Globus pallidus (tissue), 1 donor: Measurements from ENCODE around the gene TECPR2.
"Not testable (repeated sequence)": the region's sequence is repeated elsewhere in the genome, so short reads cannot be mapped to it uniquely, and the experiment has no call there.

Experiments
- DNase-seq: peaks from one replicate; pipeline ENCODE4 v3.0.0-alpha.2; 2015; ENCODE audit warnings: low spot score

TECPR2 gene

DNA sequence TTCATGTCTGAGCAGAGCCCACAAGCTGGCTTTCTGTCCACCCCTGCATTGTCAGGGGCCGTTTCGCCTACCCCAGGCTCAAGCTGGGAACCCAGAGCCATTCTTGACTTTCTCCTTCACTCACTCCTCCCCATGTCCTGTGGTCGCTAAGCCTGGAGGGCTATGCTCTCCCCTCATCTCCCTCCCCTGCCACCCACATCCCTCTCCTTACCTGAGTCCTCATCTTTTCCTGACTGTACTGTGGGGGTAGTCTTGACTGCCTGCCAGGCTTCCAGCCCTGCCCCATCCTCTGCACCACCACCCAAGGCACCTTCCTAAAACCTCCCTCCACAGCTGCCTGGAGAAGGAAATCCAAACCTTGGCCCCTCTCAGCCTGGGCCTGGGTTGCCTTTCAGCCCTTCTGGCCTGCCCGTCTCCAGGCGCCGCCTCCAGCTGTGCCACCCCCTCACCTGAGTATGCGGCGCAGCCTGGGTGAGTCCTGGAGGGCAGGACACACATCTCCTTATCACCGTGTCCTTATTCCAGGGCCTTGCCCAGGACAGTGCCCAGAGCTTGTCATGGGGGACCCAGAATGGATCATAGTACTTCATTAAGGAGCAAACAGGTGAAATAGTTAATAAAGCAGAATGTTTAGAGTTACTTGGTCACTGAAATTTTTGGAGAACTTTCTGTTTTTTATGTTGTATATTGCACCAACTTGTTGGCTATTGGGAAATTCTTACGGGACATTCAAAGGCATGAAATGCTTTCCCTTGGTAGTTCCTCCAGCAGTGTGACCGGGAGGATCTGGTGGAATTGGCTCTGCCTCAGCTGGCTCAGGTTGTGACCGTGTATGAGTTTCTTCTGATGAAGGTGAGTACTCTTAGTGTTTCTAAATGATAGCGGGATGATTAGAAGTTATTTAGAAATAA is 28.7 kb upstream of the TECPR2 start:
- no peak for DNase-seq

DNA sequence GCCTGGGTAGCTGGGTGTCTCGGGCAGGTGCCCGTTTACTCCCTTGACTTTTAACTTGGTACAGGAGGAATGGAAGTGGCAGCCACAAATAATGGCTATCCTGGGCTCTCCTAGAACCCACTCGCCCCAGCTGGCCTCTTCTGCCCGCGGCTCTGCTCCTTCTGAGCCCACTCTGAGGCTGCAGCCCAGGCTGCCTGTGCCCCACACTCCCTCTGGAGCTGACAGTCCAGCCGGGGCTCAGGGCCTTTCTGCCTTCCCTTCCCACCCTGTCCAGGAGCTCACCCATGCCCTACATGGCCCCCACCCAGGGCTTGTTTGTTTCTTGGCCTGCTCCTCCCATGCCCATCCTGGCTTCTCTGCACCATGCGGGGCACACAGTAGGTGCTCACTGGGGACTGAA is 27.6 kb upstream of the TECPR2 start:
- DNase-seq = no peak

DNA sequence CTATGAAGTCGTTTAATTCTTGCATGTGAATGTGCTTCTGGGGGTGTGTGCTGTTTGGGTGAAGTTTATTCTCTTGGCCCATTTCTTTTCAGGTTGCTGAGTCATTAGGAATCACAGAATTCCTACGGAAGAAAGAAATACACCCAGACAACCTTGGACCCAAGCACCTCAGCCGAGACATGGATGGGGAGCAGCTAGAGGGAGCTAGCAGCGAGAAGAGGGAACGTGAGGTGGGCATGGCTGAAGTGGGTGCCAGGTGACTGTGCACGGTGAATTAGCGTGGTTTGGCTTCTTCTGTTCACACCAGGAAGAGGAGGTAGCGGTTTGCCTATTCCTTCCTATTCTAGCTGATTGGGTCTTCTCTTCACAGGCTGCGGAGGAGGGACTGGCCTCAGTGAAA is 24.0 kb upstream of the TECPR2 start:
- no peak for DNase-seq

- no peak for DNase-seq
Observed at GRCh38 chr14:102341566-102341965, 21.2 kb upstream of the TECPR2 start.

DNA sequence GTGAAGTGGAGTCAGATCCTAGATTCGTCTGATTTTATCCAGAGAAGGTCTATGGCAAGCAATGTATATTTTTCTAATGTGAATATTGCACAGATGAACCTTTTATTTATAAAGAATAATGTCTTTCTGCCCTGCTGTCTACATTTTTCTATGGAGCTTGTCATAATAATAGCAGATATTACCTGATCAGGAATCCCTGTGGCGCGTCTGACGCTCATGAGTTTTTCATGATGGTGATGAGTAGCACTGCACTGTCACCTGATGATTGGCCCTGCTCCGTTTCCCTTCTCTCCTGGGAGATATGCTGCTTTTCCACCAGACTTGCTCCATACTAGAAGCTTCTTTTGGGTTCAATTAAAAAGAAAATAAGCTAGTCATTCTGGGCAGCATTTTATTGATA is 20.5 kb upstream of the TECPR2 start:
- no peak for DNase-seq

DNA sequence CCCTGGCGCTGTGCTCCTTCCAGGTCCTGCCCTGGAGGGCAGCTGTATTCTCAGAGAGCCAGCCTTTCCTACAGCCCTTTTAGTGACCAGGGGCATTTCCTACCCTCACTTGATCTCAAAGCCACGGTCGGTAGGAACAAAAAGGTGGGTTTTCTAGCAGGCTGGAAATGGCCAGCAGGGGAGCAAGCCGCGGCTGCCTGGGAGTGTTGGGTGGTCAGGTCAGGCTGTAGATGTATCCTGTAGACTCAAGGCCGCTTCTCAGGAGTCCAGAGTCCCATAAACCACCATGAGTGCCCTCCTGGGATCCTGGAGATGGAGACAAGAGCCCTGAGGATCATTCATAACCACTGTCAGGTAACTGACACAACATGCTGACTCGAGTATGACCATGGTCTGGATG is 18.7 kb upstream of the TECPR2 start:
- DNase-seq = no peak

DNA sequence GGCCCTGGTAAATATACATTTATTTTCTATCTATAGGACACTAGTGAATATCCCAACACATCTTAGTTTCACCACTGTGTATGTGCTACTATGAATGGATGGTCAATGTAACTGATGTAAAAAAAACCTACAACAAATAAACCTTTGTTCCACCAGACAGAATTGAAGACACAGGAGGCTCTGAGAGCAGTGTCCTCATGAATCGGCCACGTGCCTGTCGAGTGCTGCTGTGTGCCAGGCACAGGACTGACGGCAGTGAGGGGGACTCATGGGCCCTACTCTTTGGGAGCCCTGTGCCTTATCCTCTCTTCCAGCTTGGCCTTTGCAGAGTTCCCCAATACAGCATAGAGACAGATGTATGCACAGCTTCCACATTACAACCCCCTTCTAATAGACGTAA is 18.3 kb upstream of the TECPR2 start:
- DNase-seq = peak; percentile 96

DNA sequence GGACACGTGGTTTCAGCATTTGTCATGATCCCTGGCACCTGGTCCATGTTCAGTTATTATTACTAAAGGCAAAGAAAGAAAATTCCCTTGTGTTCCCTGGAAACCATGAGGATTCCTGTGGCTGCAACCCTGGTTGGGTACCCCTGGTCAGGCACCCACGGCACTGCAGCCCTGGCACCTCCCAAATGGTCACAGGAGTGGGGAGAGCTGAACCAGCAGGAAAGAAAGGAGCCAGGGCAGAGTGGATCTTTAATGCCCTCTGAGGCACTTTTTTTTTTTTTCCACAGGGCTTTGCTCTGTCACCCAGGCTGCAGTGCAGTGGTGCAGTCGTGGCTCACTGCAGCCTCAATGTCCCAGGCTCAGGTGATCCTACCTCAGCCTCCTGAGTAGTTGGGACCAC is 17.5 kb upstream of the TECPR2 start:
- DNase-seq = no peak

GRCh38 chr14:102346645-102347044 is 16.1 kb upstream of the TECPR2 start:
- DNase-seq = no peak

GRCh38 chr14:102348376-102348775 is 14.4 kb upstream of the TECPR2 start:
- no peak for DNase-seq

GRCh38 chr14:102351023-102351422 is 11.7 kb upstream of the TECPR2 start:
- no peak for DNase-seq

- DNase-seq = not testable (repeated sequence)
Observed at GRCh38 chr14:102351593-102351992, 11.1 kb upstream of the TECPR2 start.

DNA sequence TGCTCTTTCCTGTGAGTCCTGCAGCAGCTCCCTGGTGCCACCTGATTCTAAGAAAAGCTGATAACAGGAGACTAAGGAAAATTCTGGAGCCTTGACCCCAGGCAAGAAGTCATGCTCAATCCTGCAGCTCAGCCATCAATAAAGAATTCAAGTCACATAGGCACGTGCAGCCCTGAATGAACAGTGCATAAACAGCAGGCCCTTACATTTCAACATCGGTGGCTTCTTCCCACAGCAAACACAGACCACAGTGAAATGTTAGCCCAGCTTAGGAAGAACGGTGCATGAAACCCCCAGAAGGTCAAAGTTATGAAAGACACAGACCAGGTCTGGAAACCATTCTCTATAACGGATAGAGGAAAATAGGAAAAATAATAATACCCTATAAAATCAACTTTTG is 10.5 kb upstream of the TECPR2 start:
- DNase-seq = no peak

- no peak for DNase-seq
Observed at GRCh38 chr14:102353126-102353619, 9.6 kb upstream of the TECPR2 start.

DNA sequence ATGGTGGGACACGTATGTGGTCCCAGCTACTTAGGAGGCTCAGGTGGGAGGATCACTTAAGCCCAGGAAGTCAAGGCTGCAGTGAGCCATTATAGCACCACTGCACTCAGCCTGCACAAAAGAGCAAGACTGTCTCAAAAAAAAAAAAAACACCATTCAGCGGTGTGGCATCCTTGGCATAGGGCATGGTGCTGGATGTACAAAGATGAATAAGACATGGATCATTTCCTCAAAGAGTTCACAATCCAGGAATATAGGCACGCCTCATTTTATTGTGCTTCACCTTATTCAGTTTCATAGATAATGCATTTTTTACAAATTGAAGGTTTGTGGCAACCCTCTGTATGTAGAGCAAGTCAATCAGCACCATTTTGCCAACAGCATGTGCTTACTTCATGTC is 6.5 kb upstream of the TECPR2 start:
- DNase-seq = no peak

DNA sequence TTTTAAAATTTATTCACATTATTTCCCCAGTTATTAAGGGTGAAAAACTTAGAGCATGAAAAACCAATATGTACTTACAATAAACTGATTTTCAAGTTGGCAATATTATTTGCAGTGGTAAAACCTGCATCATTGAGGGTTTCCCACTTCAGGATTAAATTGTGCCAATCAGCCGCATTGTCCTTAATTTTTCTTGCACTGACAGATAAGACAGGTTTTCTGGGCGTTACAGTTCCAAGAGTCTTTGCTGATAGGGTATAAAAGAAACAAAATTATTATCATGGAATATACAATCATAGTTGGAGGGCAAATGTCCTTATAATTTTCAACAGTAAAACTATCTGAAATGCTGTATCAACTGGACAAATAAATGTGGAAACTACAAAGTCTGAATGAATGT is 3.4 kb upstream of the TECPR2 start:
- DNase-seq = no peak

DNA sequence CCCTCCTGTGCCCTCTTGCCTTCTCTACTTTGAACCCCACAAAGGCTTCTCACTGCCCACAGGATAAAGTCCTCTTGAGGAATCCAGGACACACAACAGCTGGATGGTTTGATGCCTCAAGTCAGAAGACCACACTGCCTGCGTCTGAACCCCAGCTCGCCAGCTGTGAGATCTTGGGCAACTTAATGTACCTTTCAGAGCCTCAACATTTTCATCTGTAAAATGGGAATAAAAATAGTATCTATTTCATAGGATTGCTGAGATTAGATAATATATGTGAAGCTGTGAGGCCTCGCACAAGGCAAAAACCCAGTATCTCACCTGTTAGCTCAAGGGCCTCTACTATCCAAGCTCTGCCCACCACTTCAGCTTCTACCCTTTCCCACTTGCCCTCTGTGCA is 2.4 kb upstream of the TECPR2 start:
- no peak for DNase-seq

DNA sequence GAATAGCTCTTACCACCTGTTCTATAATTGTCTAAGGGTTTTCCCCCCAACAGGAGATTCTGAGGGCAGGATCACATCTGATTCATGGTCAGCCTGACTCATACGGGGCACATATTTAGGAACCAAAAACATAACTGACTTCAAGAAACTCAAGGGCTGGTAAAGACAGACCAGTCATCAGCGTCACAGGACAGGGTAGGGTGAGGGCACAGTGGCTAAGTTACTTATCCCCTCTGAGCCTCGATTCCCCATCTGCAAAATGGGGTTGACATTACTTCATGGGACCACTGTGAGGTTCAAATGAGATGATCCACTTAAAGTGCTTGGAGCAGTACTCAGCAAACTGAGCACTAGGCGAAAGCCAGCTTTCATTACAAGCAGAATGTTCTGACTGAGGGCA is 657 bp upstream of the TECPR2 start:
- no peak for DNase-seq

- DNase-seq = no peak
Observed at GRCh38 chr14:102363182-102363943, 622 bp downstream of the TECPR2 start.

DNA sequence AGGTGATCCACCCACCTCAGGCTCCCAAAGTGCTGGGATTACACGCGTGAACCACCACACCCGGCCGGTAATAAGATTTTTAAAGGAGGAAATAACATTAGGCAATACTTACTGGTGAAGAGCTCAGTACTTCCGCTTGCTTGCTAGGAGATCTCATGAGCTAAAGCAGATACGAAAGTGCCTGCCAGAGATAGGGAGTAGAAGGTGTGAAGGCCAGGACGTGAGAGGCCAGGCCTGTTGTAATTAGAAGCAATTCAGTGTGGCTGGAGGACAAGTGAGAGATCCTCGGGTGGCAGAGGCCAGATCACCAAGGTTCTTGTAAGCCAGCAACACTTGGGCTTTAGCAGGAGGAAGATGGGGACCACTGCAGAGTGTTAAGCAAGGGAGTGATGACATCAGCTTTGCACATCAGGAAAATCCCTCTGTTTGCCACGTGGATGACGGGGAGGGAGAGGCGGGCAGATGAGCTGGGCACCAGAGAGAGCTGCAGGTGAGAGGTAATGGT is 7.6 kb downstream of the TECPR2 start:
- no peak for DNase-seq

- DNase-seq = no peak
Observed at GRCh38 chr14:102371361-102371760, 8.6 kb downstream of the TECPR2 start.

- DNase-seq = no peak
Observed at GRCh38 chr14:102373110-102373509, 10.4 kb downstream of the TECPR2 start.

DNA sequence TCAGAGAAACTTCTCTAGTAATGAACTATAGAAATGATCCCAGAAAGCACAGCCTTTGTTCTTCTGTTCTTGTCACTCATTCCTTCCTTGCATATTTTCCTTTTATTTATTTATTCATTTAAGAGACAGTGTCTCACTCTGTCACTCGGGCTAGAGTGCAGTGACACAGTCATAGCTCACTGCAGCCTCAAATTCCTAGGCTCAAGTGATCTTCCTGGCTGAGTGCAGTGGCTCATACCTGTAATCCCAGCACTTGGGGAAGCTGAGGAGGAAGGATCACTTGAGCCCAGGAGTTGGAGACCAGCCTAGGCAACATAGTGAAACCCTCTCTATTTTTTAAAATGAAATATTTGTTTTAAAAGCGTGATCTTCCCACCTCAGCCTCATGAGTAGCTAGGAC is 11.5 kb downstream of the TECPR2 start:
- DNase-seq = no peak
